HG03378 (cell line): Measurements from ENCODE around the gene TREML1.

Experiments
- ATAC-seq: cut with Tn5 transposase; IDR thresholded peaks from one replicate; pipeline ENCODE4 v1.9.1; 2021; ENCODE audit warnings: mild to moderate bottlenecking, moderate library complexity; ENCODE audit not compliant: unreplicated experiment

TREML1 gene

GRCh38 chr6:41179163-41179562 lies 25.0 kb upstream of the TREML1 start:
- no peak for ATAC-seq

- ATAC-seq = no peak
Observed at GRCh38 chr6:41177695-41178094, 23.5 kb upstream of the TREML1 start.

- no peak for ATAC-seq
Observed at GRCh38 chr6:41177287-41177686, 23.1 kb upstream of the TREML1 start.

GRCh38 chr6:41176189-41176588 lies 22.0 kb upstream of the TREML1 start:
- no peak for ATAC-seq

GRCh38 chr6:41175084-41175483 lies 20.9 kb upstream of the TREML1 start:
- no peak for ATAC-seq

GRCh38 chr6:41174610-41175009 lies 20.5 kb upstream of the TREML1 start:
- no peak for ATAC-seq

GRCh38 chr6:41171908-41172307 lies 17.8 kb upstream of the TREML1 start:
- ATAC-seq = no peak

- ATAC-seq = no peak
Observed at GRCh38 chr6:41170547-41171160, 16.5 kb upstream of the TREML1 start.

- no peak for ATAC-seq
Observed at GRCh38 chr6:41167173-41167963, 13.2 kb upstream of the TREML1 start.

- no peak for ATAC-seq
Observed at GRCh38 chr6:41164551-41165120, 10.5 kb upstream of the TREML1 start.

GRCh38 chr6:41163419-41163717 lies 9.2 kb upstream of the TREML1 start:
- ATAC-seq = no peak

GRCh38 chr6:41162687-41163418 lies 8.7 kb upstream of the TREML1 start, which contains the start of gene TREM2:
TREM2 (minus strand) TSS chr6:41163116; CDS start chr6:41163082, 34 bp downstream.
- ATAC-seq = no peak

GRCh38 chr6:41161851-41162552 lies 7.9 kb upstream of the TREML1 start:
- ATAC-seq = no peak

- no peak for ATAC-seq
Observed at GRCh38 chr6:41161380-41161779, 7.2 kb upstream of the TREML1 start.

- no peak for ATAC-seq
Observed at GRCh38 chr6:41160933-41161332, 6.8 kb upstream of the TREML1 start.

- ATAC-seq = no peak
Observed at GRCh38 chr6:41159415-41160082, 5.4 kb upstream of the TREML1 start.

- ATAC-seq = no peak
Observed at GRCh38 chr6:41157323-41157722, 3.2 kb upstream of the TREML1 start.

GRCh38 chr6:41156771-41157170 lies 2.6 kb upstream of the TREML1 start:
- ATAC-seq = no peak

- ATAC-seq = no peak
Observed at GRCh38 chr6:41156001-41156400, 1.9 kb upstream of the TREML1 start.

- ATAC-seq = no peak
Observed at GRCh38 chr6:41155132-41155805, 1.1 kb upstream of the TREML1 start.
